HG02759 (cell line): ENCODE measurements around the gene CTRL.
"Not testable (repeated sequence)": the region's sequence is repeated elsewhere in the genome, so short reads cannot be mapped to it uniquely, and the experiment has no call there.

Source experiments
- ATAC-seq: cut with Tn5 transposase; IDR thresholded peaks from one replicate; pipeline ENCODE4 v1.9.1; 2021; ENCODE audit warnings: mild to moderate bottlenecking, moderate library complexity; ENCODE audit not compliant: unreplicated experiment

The CTRL gene

DNA sequence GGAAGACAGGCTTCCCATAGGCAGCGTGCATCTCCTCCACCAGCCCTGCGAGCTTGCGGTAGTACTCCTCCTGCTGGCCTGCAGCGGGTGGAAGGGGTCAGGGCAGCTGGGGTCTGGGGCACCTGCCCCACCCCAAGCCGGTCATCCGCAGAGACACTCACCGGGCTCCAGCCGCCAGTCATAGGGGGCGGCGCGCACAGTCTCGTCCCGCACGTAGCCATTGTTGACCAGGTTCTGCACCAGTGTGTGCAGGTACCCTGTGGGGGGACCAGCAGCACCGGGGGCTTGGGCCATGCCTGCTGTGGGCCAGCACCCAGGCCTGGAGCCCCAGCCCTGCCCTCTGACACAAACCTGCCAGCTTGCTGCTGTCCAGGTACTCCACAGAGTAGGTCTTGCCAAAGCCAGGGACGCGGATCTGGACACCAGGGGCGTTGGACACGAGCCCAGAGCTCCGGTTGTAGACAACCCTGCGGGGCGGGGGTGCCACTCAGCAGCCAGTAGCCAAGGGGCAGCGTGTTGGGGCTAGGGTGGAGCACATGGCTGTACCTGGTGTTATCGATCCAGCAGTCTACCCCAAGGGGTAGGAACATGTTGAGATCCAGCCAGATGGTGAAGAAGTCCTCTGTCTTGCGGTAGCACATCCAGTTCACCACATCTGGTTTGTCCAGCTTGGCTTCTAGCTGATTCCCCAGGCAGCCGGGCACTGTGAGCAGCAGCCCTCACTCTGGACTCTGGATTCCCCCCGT, 11.0 kb upstream of the CTRL start:
- no peak for ATAC-seq

DNA sequence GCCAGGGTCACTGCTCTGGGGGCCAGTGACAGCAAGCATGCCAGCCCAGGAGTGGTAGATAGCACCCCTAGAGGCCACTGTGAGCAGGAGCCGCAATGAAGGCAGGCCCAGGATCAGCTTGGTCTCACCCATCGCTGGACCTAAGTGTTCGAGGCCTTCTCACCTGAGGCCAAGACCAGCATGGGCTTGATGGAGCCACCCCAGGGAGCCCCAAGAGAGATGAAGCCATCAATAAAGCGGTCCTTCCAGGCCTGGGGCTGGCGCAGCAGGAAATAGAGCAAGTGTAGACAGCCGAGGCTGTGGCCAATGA, 10.5 kb upstream of the CTRL start:
- no peak for ATAC-seq

DNA sequence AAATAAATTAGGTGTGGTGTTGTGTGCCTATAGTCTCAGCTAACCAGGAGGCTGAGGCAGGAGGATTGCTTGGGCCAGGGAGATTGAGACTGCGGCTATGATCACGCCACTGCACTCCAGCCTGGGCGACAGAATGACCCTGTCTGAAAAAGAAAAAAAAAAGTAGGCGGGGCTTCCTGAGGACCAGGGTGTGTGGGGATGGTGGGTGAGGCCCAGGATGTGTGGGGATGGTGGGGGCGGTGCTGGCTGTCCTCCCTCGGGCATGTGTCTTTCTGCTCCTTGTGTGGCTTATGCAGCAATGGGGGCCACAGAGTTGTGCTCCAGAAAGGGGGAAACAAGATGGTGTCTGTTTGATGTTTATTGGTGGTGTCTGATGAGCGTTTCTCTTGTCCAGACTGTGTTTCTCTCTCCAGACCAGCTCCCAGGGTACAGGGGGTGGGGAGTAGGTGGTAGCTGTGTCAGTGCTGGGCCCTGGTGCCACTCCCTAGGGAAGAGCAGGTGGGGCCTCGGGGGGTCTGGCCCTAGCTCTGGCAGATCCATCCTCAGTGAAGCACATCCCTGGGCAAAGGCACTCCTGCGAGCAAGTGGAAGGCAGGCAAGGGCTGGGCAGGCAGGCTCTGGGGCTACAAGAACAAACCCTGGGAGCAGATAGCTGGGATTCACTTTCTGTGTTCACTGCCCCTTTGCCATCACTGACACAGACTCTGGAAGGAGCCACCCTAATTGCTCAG, 10.0 kb upstream of the CTRL start:
- no peak for ATAC-seq

DNA sequence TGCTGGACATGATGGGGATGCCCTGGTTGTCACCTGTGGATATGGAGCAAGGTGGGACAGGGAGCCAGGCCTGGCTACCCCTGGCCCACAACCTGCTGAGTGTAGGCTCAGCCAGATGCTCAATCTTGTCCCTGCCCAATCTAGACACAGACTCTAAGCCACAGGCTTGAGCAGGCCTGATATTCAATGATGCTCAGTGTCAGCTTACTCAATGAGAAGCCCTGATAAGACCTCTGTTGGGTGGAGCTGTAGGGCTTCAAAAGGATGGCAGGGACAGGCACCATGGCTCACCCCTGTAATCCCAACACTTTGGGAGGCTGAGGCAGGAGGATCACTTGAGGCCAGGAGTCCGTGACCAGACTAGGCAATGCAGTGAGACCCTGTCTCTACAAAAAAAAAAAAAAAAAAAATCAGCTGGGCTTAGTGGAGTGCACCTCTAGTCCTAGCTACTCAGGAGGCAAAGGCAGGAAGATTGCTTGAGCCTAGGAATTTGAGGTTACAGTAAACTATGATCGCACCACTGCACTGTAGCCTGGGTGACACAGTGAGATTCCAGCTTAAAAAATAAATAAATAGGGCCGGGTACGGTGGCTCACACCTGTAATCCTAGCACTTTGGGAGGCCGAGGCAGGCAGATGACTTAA, 8.9 kb upstream of the CTRL start:
- no peak for ATAC-seq

DNA sequence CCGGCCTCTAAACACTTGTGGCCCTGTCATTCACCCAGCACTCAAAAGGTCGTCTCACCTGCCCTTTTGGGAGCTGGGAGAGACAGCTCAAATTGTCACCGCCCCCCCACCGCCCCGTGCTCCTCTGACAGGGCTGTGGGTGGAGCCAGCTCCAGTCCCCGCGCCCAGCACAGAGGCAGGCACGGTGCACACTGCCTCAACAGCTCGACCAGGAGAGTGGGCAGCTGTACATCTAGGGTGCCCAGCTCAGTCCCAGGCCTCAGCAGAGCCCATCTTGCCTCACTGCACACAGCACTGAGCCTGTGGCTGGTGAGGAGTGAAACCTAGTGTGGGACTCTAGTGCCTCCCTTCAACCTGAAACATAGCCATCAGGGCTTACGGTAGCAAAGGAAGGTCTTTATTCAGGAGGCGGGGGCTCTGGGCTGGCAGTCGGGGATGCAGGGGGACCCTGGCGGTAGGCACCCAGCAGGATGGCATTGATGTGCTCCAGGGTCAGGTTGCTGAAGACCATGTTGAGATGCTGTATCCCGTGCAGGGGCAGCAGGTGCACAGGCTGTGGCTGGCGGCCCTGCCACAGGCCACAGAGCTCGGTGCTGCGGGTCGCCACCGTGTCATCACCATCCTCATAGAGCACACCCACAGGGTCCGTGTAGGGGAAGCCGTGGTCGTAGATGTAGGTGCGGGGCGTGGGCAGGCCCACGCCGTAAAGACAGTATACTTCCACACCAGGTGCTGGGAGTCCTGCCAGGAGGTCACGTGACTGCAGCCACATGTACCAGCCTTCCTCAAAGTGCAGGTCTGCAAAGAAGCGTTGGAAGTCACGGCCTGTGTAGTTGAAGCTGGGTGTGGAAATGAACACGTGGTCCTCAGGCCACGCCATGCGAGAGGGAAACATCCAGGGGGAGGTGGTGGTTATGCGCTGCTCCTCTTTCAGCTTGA, 8.1 kb upstream of the CTRL start:
- no peak for ATAC-seq

DNA sequence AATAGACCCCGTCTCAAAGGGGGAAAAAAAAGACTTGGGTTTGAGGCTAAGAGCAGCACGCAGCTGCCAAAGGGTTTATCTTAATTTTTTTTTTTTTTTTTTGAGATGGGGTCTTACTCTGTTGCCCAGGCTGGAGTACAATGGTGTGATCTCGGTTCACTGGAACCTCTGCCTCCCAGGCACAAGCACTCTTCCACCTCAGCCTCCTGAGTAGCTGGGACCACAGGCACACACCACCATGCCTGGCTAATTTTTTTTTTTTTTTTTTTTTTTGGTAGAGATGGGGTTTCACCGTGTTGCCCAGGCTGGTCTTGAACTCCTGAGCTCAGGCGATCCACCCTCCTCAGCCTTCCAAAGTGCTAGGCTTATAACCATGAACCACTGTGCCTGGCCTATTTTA, 6.1 kb upstream of the CTRL start:
- ATAC-seq, result not testable (repeated sequence)

DNA sequence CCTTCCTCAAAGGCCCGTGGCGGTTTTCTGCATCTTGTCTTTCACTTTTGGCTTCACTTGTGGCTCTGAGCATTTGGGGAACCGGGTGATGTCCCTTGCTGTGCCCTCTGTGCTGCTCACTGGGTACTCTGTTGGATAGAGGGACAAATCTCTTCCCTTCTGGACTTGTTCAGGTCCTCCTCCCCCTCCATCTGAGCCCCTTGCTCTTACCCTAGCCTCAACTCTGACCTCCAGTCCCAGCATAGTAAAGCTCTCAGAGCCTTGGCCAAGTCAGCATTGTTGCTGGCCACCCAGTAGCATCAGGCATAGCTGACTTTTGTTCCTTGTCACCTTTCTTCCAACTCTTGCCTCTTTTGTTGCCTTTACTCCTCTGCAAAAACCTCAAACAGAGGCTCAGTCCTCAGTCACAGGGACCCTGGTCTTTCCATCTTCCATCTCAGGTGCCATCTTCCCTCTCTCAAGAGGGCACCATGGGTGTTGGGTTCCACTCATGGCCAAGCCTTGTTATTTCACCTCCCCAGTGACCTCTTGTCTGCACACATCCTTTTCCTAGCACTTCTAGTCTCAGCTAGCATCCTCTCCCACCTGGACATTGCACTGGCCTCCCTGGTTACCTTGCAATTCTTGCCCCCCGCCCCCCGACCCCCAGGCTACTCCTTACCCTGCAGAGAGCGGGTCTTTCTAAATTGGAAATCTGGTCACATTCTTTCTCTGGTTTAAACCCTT, 5.4 kb upstream of the CTRL start:
- no peak for ATAC-seq

DNA sequence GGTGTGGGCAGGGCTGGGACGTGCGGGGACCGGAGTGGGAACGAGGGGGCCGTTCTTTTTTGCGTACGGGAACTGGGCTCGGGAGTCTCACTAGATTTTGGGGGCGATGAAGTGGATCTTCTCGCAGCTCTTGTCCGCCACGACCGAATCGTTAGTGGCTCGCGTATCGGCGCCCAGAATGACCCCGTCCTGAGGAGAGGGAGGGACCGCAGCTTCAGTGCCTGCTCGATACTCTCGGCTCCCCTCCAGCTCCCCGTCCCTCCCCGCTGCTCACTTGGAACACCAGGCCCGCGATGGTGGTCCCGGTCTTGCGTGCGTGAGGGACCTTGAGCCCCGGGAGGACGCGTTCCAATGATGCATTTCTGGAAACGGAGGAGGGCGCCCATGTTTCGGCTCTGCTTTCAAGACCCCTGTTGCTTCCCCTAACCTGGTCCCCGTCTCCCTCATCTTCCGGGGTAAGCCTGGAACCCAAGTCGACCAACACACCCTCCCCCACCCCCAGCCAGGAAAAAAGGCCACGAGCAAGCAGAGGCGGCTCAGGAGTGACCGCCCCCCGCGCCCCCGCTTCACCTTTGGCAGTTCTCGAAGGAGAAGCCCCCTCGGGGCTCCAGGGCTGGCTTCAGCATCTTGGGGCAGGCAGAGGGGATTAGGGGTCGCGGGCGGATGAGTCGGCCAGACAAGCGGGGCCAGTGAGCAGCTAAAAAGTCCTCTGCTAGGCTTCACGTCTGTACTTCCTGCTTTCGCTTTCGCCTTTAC, 4.6 kb upstream of the CTRL start, which contains the start of gene PSMB10:
Gene PSMB10, minus strand, starts transcription at position 727 of the 756 bp plus-strand sequence. Its CDS starts 101 bp downstream, at position 626.
- peak; percentile 46 for ATAC-seq

DNA sequence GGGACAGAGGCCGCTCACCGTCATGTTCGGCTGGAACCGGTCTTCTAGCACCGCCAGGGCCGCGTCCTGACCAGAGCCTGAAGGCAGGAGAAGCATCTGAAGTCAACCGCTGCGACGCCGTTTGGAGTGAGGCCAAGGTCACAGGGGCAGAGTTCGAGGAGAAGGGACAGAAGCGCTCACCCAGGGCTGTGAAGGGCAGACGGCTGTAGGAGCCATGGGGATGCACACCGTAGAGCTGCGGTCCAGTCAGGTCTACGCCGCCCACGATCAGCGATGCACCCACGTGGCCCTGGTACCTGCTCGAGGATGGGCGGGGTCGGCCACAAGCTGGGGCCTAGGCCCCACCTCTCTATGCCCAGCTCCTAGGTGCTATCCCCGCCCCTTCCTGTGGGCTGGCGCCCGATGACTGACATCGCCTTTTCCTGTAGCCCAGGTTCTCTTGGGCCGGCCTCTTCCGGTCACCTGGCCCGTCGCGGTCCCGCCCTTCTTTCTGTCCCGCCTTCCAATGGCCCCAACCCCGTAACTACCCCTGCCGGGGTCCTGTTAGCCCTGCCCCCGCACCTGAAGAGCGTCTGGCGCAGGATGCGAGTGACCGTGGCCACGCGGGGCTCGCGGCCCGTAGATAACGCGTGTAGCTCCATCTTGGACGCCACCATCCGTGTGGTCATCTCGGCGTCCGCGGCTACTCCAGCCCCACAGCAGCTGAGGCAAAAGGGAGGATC, 3.9 kb upstream of the CTRL start:
- peak; percentile 93 for ATAC-seq

DNA sequence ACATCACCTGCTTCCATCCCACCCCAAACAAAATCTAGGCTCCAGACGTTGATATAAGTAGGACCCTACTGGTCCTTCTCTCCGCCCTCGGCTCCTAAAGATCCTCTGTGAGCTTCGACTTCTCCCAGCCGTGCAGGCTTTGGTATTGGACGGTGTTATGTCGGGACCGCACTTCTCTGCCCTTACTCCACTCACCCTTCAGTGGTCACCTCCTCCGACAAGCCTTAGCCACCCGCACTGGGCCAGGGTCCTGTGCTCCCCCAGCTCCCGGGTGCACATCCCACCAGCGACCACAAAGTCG, 3.4 kb upstream of the CTRL start:
- ATAC-seq, result no peak

DNA sequence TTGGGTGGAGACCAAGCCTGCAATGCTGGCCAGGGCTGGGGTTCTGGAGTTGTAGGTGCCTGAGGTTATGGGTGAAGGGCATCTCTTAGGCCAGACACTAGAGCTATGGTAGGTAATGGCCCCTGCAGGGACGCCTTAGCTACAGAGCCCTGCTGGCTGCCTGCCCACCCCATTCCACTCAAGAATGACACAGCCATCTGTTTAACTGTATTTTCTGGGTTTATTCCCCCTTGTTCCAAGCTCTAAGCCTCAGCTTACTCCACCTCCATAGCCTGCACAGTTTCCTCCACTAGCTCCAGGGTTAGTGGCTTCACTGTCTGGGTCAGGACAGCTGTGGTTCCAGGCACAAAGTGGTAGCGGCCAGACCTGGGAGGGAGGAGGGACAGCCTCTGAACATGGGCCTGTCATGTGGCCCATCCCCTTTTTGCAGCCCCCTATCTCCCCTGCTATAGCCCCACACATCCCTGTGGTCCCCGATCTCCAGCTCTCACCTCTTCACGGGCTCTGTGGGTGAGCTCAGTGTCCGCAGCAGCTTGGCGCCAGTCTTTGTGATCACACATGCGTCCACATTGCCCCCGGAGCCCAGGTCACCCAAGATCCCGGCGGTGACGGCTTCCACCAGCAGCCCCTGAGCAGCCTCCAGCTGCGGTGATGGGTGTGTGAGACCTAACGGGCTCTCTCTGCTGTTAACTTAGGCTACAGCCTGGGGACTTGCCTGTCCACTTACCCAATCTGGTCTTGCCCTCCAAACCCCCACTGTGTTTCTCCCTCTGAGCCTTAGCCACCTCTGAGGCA, 2.8 kb upstream of the CTRL start:
- no peak for ATAC-seq

DNA sequence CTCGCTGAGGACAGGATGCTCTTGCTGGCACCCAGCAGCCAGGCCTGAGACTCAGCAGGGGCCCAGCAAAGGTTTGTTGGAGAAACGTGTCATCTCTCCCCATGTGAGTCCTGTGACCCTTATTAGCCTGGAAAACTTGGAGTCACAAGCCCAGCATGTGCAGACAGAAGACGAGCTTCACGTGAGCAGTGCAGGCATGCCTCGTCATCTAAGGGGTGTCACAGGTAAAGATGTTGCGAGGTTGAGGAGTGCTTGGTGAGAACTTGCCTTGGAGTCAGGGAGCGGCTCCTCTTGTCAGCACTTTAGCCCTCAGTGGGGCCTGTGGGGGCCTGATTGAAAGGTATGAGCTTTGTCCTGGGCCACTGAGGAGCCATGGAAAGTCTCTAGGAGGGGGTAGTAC, 2.1 kb upstream of the CTRL start:
- no peak for ATAC-seq

DNA sequence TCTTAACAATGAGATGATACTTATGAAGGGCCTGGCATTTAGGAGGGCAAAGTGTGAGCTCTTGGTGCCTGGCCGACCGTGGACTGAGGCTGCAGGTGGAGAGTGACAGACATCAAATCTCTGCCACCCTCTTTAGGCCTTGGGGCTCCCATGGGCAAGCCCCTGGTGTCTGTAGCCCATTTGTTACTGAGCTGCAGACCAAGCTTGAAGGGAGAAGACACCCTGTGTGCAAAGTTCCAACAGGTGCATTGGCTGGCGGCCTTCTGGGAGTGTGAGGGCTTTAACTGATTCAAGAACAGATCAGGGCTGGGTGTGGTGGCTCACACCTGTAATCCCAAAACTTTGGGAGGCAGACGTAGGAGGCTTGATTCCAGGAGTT, 789 bp upstream of the CTRL start:
- ATAC-seq, result no peak

DNA sequence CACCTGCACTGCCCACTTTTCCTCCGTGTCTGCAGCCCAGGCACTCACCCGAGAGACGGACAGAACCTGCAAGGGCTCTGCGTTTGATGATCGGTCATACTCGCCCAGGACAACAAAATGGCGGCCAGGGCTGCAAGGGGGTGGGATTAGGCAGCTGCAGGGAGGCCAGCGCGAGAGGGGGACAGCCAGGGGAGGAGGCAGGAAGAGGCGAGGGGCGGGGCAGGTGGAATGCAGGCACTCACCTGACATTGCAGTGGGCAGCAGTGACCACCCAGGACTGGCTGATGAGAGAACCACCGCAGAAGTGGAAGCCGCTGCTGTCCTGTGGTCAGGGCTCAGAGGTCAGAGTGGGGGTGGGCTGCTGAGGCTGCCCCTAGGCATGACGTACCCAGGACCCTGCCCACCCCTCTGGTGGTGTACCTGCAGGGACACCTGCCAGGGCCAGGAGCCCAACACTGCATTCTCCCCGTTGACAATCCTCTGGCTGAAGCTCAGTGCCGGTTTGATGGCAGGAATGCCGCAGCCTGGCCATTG, 917 bp downstream of the CTRL start:
- ATAC-seq, result no peak

DNA sequence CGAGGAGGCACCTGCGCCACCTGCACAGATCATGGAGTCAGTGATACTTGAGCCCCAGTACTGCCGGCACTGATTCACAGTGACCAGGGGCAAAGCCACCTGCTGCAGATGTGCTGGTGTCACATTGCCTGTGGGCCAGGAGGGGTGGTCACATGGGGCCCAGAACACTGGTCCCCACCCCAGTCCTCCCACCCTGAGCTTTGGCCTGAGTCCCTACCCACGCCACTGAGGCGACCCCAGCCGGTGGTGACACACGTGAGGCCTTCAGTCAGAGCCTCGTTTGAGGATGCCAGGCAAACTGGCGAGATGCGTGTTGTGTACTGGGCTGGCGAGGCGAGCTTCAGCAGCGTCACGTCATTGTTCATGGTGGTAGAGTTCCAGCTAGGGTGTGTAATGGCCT, 1.5 kb downstream of the CTRL start:
- ATAC-seq, result no peak

DNA sequence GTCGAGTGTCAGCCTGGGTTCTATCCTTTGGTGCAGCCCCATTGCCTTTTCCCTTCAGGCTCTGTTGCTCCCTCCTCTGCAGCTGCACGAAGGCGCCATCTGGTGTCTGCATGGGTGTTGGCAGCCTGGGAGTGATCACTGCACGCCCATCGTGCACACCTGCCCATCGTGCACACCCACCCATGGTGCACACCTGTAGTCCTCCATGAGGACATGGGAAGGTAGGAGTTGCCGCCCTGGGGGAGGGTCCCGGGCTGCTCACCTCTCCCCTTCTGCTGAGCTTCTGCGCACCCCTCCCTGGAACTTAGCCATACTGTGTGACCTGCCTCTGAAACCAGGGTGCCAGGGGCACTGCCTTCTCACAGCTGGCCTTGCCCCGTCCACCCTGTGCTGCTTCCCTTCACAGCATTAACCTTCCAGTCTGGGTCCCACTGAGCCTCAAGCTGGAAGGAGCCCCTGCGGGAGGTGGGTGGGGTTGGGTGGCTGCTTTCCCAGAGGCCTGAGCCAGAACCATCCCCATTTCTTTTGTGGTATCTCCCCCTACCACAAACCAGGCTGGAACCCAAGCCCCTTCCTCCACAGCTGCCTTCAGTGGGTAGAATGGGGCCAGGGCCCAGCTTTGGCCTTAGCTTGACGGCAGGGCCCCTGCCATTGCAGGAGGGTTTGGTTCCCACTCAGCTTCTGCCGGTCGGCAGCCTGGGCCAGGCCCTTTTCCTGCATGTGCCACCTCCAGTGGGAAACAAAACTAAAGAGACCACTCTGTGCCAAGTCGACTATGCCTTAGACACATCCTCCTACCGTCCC, 2.9 kb downstream of the CTRL start:
- ATAC-seq, result peak; percentile 69

DNA sequence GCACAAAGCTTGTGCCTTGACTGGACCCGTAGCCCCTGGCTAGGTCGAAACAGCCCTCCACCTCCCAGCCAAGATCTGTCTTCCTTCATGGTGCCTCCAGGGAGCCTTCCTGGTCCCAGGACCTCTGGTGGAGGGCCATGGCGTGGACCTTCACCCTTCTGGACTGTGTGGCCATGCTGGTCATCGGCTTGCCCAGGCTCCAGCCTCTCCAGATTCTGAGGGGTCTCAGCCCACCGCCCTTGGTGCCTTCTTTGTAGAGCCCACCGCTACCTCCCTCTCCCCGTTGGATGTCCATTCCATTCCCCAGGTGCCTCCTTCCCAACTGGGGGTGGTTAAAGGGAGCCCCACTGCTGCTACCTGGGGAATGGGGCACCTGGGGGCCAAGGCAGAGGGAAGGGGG, 3.5 kb downstream of the CTRL start:
- no peak for ATAC-seq
